GM19193 (cell line): ENCODE data around the gene CDC42EP3.

Source experiments
- POLR2A ChIP-seq: IDR thresholded peaks from 4 replicates; pipeline ENCODE4 v1.6.1; 2011; ENCODE audit not compliant: insufficient read depth, insufficient read length; ENCODE audit errors: extremely low read depth

The CDC42EP3 gene

DNA sequence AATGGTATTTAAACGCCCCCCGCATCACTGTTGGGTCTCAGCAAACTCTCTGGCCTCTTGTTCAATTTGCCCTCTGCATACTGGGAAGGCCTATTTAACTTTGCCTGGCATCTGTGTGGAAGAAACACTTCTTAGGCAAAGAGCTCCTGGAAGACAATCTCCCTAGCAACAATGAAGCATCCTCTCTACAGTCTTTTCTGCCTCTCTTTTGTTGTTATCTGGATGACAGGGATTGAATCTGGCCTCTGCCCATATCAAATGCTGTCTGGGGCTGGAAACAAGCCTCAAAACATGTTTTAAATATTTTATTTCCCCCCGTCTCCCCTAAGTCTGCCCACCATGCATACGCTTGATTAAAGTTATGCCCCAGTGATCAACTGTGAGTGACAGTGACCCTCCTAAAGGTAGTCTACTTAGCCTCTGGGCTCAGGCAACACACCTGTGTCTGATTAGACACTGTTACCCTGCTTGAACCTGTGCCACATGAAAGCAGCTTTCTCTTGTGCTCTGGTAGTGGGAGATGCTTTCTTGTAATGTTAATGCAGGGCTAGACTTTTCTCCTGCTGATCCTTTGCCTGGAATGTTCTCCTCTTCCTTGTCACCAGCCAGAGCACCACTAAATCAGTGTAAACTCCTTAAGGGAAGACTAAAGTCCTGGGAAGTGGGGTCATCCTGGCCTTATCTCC is 34.9 kb downstream of the CDC42EP3 start:
- no peak for TF ChIP-seq POLR2A

DNA sequence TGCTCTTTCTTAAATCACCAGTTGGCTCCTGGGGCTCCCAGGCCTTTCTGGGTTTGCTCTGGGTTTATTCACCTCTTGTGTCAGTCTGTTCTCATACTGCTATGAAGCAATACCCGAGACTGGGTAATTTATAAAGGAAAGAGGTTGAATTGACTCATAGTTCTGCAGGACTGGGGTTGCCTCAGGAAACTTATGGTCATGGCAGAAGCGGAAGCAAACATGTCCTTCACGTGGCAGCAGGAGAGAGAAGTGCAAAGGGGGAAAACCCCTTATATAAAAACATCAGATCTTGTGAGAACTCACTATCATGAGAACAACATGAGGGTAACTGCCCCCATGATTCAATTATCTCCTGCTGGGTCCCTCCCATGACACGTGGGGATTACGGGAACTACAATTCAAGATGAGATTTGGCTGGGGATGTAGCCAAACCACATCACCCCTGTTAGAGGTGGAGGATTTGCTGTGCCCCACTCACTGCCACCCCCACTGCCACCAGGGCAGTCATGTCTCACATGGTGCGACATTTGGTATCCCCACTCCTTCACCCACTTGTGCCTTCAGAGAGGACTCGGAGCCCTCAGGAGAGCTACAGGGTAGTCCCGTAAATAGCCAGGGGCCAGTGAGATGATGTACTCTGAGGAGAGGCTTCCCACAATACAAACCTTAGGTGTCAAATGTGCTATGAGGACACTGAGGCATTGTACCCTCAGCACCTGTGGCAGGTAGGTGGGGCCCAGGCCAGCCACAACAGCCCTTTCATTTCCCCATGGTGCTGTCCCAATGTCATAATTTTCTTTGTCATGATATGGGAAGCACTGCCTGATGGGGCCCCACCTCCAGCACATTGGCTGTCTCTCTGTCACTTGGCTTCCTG is 35.7 kb downstream of the CDC42EP3 start:
- peak; percentile 43 for TF ChIP-seq POLR2A

DNA sequence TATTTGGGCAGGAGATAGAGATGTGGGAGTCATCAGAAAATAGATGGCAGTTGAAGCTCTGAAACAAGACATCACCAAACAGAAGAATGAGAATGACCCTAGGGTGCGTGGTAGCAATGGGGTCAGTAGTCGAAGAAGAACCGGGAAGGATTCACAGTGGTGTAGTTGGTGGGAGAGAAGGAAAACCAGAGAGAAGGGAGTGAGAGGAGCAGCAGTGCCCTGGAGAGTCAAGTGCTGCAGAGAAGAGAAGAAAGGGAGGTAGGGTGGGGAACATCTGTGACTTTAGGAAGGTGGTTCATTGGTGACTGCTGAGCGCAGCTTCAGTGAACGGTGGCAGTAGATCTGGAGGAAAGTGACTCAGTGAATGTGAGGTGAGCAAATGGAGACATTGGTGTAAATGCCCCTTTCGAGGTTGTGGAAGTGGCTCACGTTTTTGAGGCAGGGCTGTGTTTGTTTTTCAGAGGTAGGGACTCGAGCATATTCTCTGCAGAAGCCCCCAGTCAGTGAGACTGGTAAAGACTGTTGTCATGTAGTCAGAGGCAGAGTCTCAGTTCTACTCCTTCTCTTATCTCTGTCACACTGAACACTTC is 36.4 kb downstream of the CDC42EP3 start:
- TF ChIP-seq POLR2A, result peak; percentile 38

DNA sequence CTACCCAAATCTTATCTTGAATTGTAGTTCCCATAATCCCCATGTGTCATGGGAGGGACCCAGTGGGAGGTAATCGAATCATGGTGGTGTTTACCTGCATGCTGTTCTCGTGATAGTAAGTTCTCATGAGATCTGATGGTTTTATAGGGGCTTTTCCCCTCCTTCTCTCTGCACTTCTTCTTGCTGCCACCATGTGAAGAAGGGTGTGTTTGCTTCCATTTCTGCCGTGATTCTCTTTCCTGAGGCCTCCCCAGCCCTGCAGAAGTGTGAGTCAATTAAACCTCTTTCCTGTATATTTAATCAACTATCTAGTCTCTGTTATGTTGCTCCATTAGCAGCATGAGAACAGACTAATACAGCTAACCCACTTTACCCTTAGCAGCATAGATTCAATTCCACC is 37.6 kb downstream of the CDC42EP3 start:
- TF ChIP-seq POLR2A, result no peak

DNA sequence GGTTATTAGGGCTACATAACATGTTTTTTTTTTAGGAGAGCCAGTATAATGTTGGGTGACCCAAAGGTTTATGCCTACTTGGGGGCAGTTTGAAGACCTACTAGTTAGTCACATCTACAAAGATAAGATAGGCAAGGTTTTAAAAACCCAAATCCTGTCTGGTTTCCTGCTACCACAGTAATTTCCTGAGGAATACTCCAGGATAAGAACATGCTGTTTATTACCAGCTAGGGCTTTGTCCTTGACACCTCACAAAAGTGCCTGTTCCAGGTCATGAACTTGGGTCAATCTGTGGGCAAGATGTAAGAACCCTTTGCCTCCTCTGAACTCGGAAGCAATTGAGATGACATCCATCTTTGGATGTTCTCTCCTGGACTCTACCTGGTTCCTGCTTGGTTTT is 38.2 kb downstream of the CDC42EP3 start:
- no peak for TF ChIP-seq POLR2A

DNA sequence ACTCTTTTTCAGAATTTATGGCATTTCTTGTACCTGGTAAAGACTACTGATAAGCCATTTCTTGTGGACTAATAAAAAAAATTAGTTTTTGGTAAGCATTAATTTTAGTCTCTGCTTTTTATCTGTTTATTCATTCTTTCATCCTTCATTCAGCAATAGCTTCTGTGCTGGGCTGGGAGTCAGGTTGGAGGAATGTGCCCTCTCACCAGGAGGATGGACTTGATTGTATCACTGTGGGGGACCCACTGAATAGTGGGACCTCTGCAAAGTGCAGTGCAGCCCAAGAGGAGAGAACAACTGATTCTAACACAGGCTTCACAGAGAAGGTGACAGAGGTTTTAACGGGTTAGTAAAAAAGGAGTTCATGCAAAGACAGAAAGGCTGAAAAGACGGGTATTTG is 39.1 kb downstream of the CDC42EP3 start:
- no peak for TF ChIP-seq POLR2A

DNA sequence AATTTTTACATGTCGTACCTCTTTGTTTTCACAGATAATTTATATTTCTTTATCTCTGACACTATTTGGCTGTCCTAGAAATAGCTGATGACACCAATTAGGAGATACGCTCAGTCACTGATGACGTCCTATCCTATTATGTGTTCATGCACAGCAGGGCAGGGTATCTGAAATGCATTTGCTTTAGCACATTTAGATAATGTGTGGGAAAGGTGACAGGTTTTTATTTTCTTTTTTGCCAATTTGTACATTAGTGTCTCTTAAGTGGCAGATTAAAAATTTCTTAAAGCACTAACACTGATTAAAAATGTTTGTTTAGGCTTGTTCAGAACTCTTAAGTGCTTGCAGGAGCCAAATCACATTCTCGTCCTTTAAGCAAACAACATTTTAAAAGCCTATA is 39.7 kb downstream of the CDC42EP3 start:
- no peak for TF ChIP-seq POLR2A

DNA sequence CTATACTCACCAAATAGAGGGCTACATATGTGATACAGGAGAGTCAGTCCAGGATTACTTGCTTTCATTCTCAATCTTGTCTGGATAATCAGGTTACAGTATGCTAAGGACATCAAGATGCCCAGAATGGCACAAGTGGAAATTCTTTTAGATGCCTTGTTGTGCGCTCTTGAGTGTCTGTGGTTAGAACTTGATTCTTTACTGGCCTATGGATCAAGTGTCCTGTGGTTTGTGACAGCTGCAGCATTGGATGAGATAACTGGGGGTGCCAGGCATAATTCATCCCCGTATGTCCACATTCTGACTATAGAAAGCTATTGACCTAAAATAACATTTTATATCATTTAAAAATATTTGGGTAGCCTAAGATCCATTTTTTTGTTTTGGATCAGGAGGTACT is 40.1 kb downstream of the CDC42EP3 start:
- TF ChIP-seq POLR2A, result no peak

DNA sequence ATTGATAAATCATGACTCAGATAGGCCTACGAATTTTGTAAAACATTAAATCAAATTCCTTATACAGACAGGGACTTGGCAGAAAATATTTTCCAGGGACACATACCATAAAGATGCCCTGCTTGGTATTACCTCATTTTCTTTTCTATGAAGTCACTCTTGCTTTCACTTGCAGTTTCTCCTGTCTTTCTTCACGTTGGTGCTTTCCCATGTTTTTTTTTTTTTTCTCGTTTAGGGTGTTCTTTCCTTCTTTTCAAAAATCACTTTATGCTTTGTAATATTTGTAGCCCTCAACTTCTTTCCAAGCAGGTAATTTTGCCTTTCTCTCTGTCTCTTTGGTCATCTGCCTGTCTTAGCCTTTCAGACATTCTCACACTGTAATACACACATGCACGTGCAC is 40.7 kb downstream of the CDC42EP3 start:
- TF ChIP-seq POLR2A, result no peak

DNA sequence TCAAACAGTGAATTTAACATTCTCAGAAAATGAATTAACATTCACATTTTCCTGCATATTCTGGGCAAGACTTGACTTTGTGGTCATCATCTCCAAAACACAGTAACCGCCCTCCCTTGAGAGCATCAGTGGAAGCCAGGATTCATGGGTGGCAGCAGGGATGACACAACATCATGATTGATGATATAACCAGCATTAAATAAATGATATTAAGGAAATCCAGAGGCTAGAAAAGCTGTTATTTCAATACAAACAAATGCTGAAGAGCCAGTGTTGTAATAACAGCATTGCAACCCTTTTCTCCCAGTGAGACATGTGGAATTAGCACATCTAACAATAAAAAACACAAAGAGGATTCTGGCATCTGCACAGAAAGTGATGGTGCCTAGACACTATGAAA is 41.1 kb downstream of the CDC42EP3 start:
- TF ChIP-seq POLR2A, result no peak

DNA sequence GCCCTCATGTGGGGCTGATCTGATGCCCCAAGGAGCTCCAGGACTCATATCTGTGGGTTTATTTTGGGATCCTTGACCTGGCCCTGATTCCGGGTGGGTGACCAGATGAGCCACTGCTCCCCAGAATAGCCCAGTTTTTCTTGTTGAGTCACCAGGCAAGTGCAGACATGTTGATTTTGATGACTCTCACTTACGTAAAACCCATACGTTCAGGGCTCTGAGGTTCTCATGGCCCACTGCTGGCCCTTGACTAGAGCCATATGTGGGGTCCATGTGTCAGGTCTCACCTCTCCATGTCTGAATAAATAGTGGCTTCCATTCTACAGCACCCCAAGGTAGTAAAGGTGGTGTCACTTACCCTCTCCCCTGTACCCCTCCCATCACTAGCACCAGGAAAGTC is 41.9 kb downstream of the CDC42EP3 start:
- TF ChIP-seq POLR2A, result no peak

DNA sequence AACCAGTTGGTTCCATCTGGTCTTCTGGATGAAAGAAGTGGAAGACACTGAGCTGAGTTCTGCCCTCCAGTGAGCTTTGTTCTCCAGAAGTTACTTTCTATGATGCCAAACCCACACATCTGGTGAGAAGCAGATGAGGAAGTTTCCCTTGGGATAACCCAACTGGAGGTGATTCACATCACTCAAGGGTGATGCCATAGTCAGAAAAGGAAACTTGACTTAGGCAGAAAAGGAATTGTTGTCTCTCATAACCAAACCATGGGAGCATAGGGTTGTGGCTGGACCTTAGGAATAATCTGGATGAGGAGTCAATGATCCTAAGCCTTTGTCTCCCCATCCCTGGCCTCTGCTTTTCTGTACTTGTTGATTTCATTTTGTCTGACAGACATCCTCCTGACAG is 43.7 kb downstream of the CDC42EP3 start:
- no peak for TF ChIP-seq POLR2A

DNA sequence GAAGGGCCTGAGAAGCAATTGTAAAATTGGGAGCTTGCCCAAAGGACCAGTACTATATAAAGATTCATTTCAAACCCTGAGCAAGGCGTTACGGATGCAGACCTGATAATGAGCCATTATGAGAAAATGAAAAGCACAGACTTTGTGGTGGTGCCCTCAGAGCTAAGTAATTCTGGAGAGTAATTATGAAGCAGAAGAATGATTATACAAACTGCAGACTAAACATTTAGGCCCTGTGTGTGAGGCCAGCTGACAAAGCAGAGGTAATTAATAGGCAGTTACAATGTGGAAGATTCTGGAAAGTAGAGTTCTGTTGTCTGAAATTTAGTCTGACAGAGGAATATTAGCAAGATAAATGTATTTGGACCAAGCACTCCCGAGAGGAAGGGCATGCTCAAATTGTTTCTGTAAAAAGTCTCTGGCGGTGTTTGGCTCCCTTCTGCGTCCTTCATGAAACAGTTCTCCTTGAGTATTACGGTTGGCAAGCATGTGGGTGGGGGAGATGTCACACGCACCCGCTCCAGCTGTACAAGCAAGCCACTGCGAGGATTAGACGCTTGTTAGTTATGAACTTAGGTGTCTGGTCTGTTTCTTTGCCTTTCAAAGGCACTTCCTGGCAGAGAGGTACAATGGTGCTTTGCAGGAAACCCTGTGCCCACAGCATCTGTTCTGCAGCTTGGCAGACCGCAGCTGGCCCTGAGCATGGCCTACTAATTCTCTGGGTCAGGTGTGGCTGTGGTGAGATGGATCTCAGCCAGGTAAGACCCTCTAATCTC is 45.5 kb downstream of the CDC42EP3 start:
- peak; percentile 54 for TF ChIP-seq POLR2A

DNA sequence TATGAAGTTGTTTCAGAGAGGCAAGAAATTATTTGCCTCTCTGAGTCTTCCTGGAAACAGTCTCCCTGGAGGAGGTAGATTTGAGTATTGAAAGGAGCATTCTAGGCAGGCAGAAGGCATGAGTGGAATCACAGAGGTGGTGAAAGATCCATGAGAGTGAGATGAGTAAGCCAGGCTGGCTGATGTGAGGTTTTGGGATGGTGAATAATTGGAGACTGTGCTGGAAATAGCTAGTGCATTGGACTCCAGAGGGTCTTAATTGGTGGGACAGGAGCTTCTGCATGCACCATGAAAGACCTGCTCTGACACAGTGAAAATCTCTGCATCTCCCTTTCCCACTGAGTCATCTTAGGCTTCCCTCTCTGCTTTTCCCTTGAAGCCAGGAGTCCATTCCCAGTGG is 46.3 kb downstream of the CDC42EP3 start:
- no peak for TF ChIP-seq POLR2A
